Brain microvascular endothelial cell (primary cell): ENCODE results near the gene ARHGAP25.

Experiments used
- DNase-seq: peaks from one replicate; pipeline ENCODE4 v3.0.0-alpha.2; 2020
- H3K27ac ChIP-seq: fragments of 250-450 bp; sonication (Bioruptor Pico); 2 replicates; pipeline ENCODE4 v1.5.1; 2020; ENCODE audit warnings: mild to moderate bottlenecking, moderate library complexity
- H3K27me3 ChIP-seq: fragments of 250-450 bp; sonication (Bioruptor Pico); replicated peaks from 2 replicates; pipeline ENCODE4 v1.5.1; 2020; ENCODE audit warnings: mild to moderate bottlenecking
- H3K36me3 ChIP-seq: fragments of 250-450 bp; sonication (Bioruptor Pico); replicated peaks from 2 replicates; pipeline ENCODE4 v1.5.1; 2020; ENCODE audit warnings: mild to moderate bottlenecking
- H3K4me3 ChIP-seq: 2 replicates; pipeline ENCODE4 v1.5.1; 2011; ENCODE audit warnings: low read depth, mild to moderate bottlenecking, control low read depth, low read length, moderate library complexity
- CTCF ChIP-seq: IDR thresholded peaks from 2 replicates; pipeline ENCODE4 v1.5.1; 2011; ENCODE audit warnings: low read depth, mild to moderate bottlenecking, moderate library complexity, low read length, control low read depth, inconsistent platforms; ENCODE audit errors: missing control alignments
- in situ Hi-C: cut with HindIII; loops from 2 replicates; pipeline ENCODE4 v1.10.0; 2017; ENCODE audit warnings: low sequenced_read_pairs, low pct_ligation_motif_present

Gene ARHGAP25

GRCh38 chr2:68775272-68775842 is 40.7 kb downstream of the ARHGAP25 start:
- DNase-seq = no peak
- Histone ChIP-seq H3K36me3 (no peaks in the 10 kb centered on the region), H3K27ac (no peak overlapping the region), H3K27me3 (no peaks in the 10 kb centered on the region), H3K4me3 (no peak overlapping the region)
- in situ Hi-C loops = no loop called here
- no peak for TF ChIP-seq CTCF

GRCh38 chr2:68776124-68776523 is 41.5 kb downstream of the ARHGAP25 start:
- Histone ChIP-seq H3K27ac (no peak overlapping the region), H3K36me3 (no peaks in the 10 kb centered on the region), H3K27me3 (no peaks in the 10 kb centered on the region), H3K4me3 (no peak overlapping the region)
- in situ Hi-C loops = no loop called here
- DNase-seq = no peak
- no peak for TF ChIP-seq CTCF

GRCh38 chr2:68779595-68779994 is 45.0 kb downstream of the ARHGAP25 start:
- no peak for TF ChIP-seq CTCF
- in situ Hi-C loops = no loop called here
- Histone ChIP-seq H3K27ac (no peak overlapping the region), H3K36me3 (no peaks in the 10 kb centered on the region), H3K27me3 (no peaks in the 10 kb centered on the region), H3K4me3 (no peak overlapping the region)
- no peak for DNase-seq

- no peak for TF ChIP-seq CTCF
- in situ Hi-C loops = no loop called here
- Histone ChIP-seq H3K27me3 (no peaks in the 10 kb centered on the region), H3K27ac (no peak overlapping the region), H3K4me3 (no peak overlapping the region), H3K36me3 (no peaks in the 10 kb centered on the region)
- DNase-seq = no peak
Observed at GRCh38 chr2:68784188-68784587, 49.6 kb downstream of the ARHGAP25 start.

GRCh38 chr2:68784915-68785314 is 50.3 kb downstream of the ARHGAP25 start:
- in situ Hi-C loops = no loop called here
- no peak for TF ChIP-seq CTCF

GRCh38 chr2:68787356-68787755 is 52.7 kb downstream of the ARHGAP25 start:
- DNase-seq = no peak
- H3K4me3 ChIP-seq = no peak overlapping the region
- in situ Hi-C loops = no loop called here
- H3K27me3 ChIP-seq = no peaks in the 10 kb centered on the region
- no peaks in the 10 kb centered on the region for H3K36me3 ChIP-seq
- no peak for TF ChIP-seq CTCF
- no peak overlapping the region for H3K27ac ChIP-seq

More at GRCh38 chr2:68784915-68785314, 50.3 kb downstream of the ARHGAP25 start:
- DNase-seq = no peak
- Histone ChIP-seq H3K36me3 (no peaks in the 10 kb centered on the region), H3K27me3 (no peaks in the 10 kb centered on the region), H3K27ac (no peak overlapping the region), H3K4me3 (no peak overlapping the region)
